Measurements from ENCODE around the gene DUS2.

Gene DUS2

DNA sequence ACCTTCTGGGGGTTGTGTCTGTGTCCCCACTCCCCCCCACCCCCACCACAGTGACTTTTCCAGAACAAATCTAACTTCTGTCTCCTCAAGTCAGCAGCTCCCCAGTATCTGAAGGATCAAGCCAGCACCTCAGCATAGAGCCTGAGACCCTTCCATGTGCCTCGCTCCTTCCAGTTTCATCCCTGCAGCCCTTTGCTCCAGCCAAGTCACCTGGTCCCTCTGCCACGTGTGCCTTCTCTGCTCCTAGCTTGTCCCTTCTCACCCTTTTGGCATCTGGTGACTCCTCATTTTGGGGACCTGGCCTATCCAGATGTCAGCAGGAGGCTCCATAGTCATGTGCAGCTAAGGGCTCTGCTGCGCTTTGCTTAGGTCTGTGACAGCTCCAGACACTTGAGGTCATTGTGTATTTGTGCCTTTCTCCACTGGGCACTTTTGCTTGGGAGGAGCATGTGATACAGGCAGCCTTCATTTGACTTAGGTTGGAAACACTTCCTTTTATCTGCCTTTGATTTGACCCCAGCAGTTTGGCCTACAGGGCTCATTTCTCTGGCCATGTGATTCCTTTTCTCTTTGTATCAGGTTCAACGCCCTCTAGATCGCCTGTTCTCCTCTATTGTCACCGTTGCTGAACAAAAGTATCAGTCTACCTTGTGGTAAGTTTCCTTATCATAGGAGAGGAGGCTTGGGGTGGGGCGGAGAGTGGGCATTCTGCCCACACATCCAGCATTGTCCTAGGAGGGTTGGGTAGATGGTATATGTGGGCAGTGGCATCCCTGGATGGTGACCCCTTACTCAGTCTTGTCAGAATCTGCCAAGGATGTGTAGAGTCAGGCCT is 55.0 kb downstream of the DUS2 start:
- DNase-seq (ENCODE audit: low spot score), result no peak

DNA sequence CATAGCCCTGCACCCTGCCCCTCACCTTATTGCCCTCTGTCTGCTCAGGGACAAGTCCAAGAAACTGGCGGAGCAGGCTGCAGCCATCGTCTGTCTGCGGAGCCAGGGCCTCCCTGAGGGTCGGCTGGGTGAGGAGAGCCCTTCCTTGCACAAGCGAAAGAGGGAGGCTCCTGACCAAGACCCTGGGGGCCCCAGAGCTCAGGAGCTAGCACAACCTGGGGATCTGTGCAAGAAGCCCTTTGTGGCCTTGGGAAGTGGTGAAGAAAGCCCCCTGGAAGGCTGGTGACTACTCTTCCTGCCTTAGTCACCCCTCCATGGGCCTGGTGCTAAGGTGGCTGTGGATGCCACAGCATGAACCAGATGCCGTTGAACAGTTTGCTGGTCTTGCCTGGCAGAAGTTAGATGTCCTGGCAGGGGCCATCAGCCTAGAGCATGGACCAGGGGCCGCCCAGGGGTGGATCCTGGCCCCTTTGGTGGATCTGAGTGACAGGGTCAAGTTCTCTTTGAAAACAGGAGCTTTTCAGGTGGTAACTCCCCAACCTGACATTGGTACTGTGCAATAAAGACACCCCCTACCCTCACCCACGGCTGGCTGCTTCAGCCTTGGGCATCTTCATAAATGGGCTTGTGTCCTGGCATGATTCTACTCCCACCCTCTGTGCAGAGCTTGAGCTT is 55.8 kb downstream of the DUS2 start:
- no peak for DNase-seq (ENCODE audit: low spot score)

DNA sequence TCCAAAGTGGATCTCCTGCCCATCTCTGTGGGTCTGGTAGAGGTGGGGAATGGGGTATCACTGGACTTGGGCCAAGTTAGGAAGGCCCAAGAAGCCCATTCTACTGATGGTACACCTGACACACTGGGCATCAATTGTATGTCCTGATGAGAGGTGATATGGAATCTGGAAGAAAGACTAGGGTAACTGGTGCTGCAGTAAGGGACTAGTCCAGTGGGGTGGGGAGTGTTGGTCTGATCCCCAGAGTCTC is 56.2 kb downstream of the DUS2 start:
- DNase-seq (ENCODE audit: low spot score), result no peak

DNA sequence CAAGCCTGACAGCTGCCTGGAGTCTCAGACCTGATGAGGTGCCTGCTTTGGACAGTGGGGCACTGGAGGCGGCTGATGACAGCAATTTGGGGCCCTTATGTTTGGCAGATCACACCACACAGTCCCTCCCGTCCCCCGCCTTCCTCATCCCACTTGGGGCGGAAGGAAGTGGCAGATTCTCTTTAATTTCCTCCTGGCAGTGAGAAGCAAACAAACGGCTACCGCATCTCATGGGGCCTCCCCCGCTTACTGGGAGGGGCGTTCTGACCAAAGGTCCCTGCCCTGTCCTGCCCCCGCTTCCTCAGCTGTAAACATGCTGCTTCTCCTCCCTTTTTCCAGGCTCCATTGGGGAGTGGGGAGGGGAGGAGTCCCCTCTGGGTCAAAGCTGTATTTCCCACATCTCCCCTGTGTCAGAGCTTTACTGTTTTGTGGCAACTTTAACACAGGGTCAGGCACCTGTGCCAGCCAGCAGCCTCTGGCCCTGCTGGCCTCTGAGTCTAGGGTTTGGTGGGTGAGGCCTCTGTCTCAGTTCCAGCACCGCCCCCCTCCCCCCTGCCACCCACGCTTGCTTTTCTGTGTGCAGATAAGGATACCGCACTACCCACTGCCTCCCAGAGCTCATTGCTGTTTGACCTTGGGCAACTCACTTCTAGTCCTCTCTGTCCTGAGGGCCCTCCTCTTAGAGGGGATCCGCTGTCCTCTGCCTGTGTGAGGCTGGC is 56.7 kb downstream of the DUS2 start:
- no peak for DNase-seq (ENCODE audit: low spot score)

- no peak for DNase-seq (ENCODE audit: low spot score)
Measured at GRCh38 chr16:68081861-68082628, 59.0 kb downstream of the DUS2 start.

GRCh38 chr16:68082629-68083238 is 59.6 kb downstream of the DUS2 start:
- no peak for DNase-seq (ENCODE audit: low spot score)

DNA sequence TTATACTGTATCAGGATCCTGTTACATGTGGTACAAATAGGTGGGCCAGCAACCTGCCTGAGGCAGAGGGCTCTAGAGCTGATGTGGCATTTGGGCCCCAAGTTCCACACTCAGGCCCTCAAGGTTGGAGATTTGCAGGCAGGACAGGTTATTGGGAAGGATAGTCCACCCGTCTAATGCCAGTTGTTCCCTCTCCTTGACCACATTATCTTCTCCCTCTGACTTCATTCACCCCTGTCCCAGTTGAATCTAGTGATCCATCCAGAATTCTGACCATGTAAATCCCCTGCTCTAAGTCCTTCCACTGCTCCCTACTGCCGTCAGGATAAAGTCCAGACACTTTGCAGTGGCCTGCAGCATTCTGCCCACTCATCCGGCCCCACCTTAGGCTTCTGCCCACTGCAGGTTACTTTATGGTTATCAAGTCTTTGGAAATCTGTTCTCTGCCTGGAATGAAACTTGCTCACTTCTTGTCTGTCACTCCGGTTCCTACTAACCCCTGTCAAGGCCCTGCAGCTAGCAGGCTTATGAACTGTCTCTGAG is 60.2 kb downstream of the DUS2 start:
- no peak for DNase-seq (ENCODE audit: low spot score)

DNA sequence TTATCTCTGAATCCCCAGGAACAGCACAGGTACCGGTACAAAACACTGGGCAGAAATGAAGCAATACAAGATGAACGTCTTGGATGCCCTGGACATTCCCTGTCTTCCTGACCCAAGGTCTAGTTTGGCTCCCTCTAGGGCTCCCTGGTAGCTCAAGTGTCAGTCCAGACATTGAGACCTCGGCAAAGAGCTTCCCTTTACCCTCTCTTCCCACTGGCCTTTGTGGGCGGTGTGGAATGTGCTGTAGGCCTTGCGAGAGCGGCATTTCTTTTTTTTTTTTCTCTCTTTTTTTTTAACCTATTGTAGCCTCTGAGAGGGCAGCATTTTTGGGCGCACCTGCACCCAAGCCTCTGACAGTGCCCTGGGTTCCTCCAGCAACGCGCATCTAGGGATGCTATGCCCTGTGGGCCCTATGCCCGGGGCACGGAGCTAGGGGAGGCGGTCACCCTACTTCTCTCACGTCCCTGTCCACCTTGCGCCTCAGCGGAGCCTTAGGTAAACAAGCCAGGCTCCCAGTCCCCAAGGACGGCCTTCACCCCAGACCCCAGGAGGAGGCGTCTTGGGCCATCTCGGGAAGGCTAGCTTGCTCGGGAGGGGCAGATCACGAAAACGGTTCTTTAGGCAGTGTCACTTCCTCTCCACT is 60.9 kb downstream of the DUS2 start:
- peak; percentile 68 for DNase-seq (ENCODE audit: low spot score)

- peak; percentile 75 for DNase-seq (ENCODE audit: low spot score)
Measured at GRCh38 chr16:68084504-68085258, 61.6 kb downstream of the DUS2 start.

DNA sequence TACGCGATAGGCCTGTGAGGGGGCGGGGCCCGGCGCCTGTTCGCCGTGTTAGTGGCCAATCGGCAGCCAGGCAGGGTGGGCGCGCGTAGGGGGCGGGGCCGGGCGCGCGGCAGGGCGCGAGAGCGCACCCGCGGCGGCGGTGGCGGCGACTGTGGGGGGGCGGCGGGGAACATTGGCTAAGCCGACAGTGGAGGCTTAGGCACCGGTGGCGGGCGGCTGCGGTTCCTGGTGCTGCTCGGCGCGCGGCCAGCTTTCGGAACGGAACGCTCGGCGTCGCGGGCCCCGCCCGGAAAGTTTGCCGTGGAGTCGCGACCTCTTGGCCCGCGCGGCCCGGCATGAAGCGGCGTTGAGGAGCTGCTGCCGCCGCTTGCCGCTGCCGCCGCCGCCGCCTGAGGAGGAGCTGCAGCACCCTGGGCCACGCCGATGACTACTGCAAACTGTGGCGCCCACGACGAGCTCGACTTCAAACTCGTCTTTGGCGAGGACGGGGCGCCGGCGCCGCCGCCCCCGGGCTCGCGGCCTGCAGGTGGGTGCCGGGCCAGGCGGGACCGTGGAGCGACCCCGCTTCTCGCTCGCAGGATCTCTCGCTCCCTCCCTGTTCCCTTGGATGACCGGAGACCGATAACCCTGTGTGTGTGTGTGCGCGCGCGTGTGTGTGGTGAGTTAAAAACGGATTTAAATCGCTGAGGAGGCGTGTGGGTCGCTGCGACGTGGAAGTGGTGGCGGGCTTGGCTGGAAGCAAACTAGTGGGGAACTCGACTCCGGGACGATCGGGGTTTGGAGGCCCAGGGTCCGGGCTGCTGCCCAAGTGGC is 62.4 kb downstream of the DUS2 start, which contains the start of gene NFATC3:
Gene NFATC3, plus strand, starts transcription at position 112 of the 813 bp plus-strand sequence. Its CDS starts 312 bp downstream, at position 424.
- peak; percentile 96 for DNase-seq (ENCODE audit: low spot score)

DNA sequence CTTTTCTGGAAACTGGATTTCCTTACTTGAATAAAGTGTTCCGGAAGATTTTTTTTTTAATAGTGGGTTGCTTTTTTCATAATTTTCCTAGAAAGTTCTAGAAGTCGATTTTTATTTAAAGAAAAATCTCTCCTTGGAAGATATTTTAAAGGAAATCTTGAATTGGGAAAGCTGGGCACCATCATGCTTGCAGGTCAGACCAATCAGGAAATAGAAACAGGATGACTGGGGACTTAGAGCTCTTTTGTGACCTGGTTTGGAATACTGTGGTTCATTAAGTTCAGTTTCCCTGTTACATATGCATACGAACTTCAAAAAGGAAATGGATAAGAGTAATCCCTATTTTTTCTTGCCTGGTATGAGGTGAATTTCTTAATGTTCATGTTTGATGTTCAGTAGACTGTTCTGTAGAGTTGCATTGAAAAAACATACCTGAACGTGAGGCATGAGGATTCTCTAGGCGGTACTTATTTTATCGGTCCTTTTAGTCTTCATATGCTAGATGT is 63.3 kb downstream of the DUS2 start:
- DNase-seq (ENCODE audit: low spot score), result peak; percentile 63

GRCh38 chr16:68086860-68087268 is 63.8 kb downstream of the DUS2 start:
- DNase-seq (ENCODE audit: low spot score), result no peak

- no peak for DNase-seq (ENCODE audit: low spot score)
Measured at GRCh38 chr16:68087688-68088087, 64.6 kb downstream of the DUS2 start.

DNA sequence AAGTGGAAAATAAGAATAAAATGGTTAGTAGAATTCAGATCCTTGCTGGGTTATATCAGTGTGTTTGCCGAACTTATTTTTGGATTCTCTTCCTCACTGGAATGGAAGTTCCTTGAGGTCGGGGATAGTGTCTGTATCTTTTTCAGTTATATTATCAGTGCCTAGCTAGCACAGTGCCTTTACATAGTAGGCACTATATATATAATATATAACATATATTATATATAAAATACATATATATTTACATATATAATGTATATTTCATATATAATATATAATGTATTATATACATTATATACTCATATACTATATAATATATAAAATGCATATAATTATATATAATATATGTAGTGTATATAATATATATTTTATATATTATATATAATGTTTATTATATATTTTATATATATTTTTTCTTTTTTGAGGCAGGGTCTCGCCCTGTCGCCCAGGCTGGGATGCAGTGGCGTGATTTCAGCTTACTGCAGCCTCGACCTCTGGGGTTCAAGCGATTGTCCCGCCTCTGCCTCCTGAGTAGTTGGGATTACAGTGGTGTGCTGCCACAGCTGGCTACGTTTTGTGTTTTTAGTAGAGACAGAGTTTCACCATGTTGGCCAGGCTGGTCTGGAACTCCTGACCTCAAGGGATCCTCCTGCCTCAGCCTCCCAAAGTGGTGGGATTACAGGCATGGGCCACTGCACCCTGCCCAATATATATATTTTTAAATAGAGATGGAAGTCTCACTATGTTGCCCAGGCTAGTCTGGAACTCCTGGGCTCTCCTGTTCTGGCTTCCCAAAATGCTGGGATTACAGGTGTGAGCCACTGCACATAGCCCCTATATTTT is 65.3 kb downstream of the DUS2 start:
- DNase-seq (ENCODE audit: low spot score), result no peak

DNA sequence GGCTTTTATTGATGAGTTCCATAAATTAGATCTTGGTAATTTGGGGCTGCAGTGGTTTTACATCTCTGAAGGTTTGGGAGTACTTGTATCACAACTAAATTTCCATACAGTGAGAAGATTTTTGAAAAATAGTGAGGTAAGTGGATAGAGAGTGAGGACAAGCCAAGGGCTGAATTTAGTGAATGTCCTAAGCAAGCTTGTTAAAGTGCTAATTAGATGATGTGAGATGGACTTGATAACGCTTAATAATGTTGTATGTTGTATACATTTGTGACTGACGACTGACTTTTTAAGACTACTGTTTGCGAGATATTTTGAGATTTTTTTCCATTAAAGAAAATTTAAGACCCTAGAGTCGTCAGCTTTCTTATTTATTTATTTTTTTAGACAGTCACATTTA is 66.0 kb downstream of the DUS2 start:
- no peak for DNase-seq (ENCODE audit: low spot score)

- DNase-seq (ENCODE audit: low spot score), result no peak
Measured at GRCh38 chr16:68090130-68090529, 67.0 kb downstream of the DUS2 start.

DNA sequence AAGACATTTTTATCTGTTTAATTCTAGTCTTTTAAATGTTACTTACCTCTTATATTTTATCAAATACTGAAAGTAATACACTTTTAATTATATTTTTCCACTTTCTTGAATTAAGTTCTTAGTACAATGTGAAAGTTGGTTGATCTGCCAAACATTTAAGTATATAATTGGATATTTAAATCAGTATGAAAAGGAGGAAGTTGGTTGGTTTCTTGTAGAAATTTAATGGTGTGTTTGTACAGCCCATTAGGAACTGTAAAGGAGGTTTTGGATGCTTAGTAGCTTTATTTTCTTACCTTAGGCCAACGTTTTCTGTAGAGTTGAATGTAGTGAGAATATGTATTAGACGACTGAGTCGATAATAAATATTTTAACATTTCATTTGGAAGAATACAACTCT is 67.4 kb downstream of the DUS2 start:
- DNase-seq (ENCODE audit: low spot score), result no peak
